GM12801 (cell line): ENCODE measurements around the gene AIG1.

Source experiments
- CTCF ChIP-seq: IDR thresholded peaks from one replicate; pipeline ENCODE4 v1.5.1; 2011; ENCODE audit warnings: control low read depth; ENCODE audit not compliant: insufficient read length; ENCODE audit errors: extremely low read depth

Gene AIG1

GRCh38 chr6:143196525-143197225 is 136.0 kb downstream of the AIG1 start:
- no peak for TF ChIP-seq CTCF

- TF ChIP-seq CTCF: no peak
Observed at GRCh38 chr6:143197377-143197776, 136.7 kb downstream of the AIG1 start.

- no peak for TF ChIP-seq CTCF
Observed at GRCh38 chr6:143198312-143198711, 137.6 kb downstream of the AIG1 start.

GRCh38 chr6:143199291-143199690 is 138.6 kb downstream of the AIG1 start:
- TF ChIP-seq CTCF: no peak

GRCh38 chr6:143200167-143200770 is 139.6 kb downstream of the AIG1 start:
- TF ChIP-seq CTCF: no peak

- TF ChIP-seq CTCF: no peak
Observed at GRCh38 chr6:143204045-143204444, 143.4 kb downstream of the AIG1 start.

- TF ChIP-seq CTCF: no peak
Observed at GRCh38 chr6:143205131-143205535, 144.4 kb downstream of the AIG1 start.

- TF ChIP-seq CTCF: no peak
Observed at GRCh38 chr6:143205585-143205984, 144.9 kb downstream of the AIG1 start.
